Measurements from ENCODE around the gene PLEKHA7. TPM values are rescaled to one million over a fixed set of nuclear protein-coding genes. Genes with fewer than 3 reads are reported as not detected.

PLEKHA7 gene
- polyA plus RNA-seq, 1 of the 3 experiments (the other 2 are of a cell fraction), result 0.12 TPM

- no peaks in the 10 kb centered on the region for H3K79me2 ChIP-seq (ENCODE audit: insufficient read depth)
- H4K20me1 ChIP-seq (ENCODE audit: insufficient read depth), result no peaks in the 10 kb centered on the region
- no peaks in the 10 kb centered on the region for H3K27me3 ChIP-seq (ENCODE audit: insufficient read depth)
- no peak overlapping the region for H3K9ac ChIP-seq
- no peak overlapping the region for H3K4me3 ChIP-seq (ENCODE audit: low read depth in 2 of 2, low read length in 1 of 2)
- POLR2A ChIA-PET, result no interaction called here
- DNase-seq, result no peak
- peaks cover 13% of the 10 kb centered on the region for H3F3A ChIP-seq (replicated peaks; ENCODE audit: insufficient read depth)
- no peak for TF ChIP-seq EZH2phosphoT487 (IDR thresholded peaks at IDR 0.05; ENCODE audit: borderline replicate concordance, low read depth)
- no peak for TF ChIP-seq ZBTB33 (IDR thresholded peaks at IDR 0.05; ENCODE audit: borderline replicate concordance, low read depth)
- TF ChIP-seq CTCF (IDR thresholded peaks at IDR 0.05), result no peak
- no peak for TF ChIP-seq NRF1 (IDR thresholded peaks at IDR 0.05; ENCODE audit: low read depth, low read length)
- no peak for TF ChIP-seq TAF1 (IDR thresholded peaks at IDR 0.05; ENCODE audit: borderline replicate concordance, low read depth, low read length)
- no peak for TF ChIP-seq RAD21 (IDR thresholded peaks at IDR 0.05; ENCODE audit: low read length)
- TF ChIP-seq SIN3A (IDR thresholded peaks at IDR 0.05; ENCODE audit: borderline replicate concordance, low read depth, low read length), result no peak
- TF ChIP-seq GABPA (IDR thresholded peaks at IDR 0.05; ENCODE audit: low read depth), result no peak
- no peak for TF ChIP-seq SMC3 (IDR thresholded peaks at IDR 0.05; ENCODE audit: low read depth, low read length)
- TF ChIP-seq PBX3 (IDR thresholded peaks at IDR 0.05), result no peak
- 82% methylated on average over 16 of the region's 22 CpGs for WGBS (ENCODE audit: low lambda C conversion rate)
- H3K4me2 ChIP-seq, result no peak overlapping the region
- no peak overlapping the region for H3K27ac ChIP-seq (ENCODE audit: low read depth in 2 of 2, low read length in 1 of 2)
- H3K36me3 ChIP-seq (replicated peaks in 1 of 2; ENCODE audit: control insufficient read depth in 1 of 2, insufficient read depth in 2 of 2, low read length in 1 of 2), result no peaks in the 10 kb centered on the region
- H2AFZ ChIP-seq (ENCODE audit: low read depth), result no peak overlapping the region
- CTCF ChIA-PET, result interaction anchor here (1.0 to 6.3 kb wide), 7 partner anchors 7 to 1875 kb away, joined by 3 to 46 read pairs (median 14); partner anchors contain the start of gene C11orf58
- no peaks in the 10 kb centered on the region for H3K9me2 ChIP-seq
- H3K4me1 ChIP-seq (ENCODE audit: control insufficient read depth in 1 of 2, insufficient read depth in 2 of 2, low read depth in 1 of 2, low read length in 1 of 2), result peaks cover 5 to 11% of the 10 kb centered on the region in 2 experiments; a peak in 2 of 4 replicates
- H3K9me3 ChIP-seq, result no peaks in the 10 kb centered on the region
Observed at GRCh38 chr11:16783321-16783801, 230.9 kb downstream of the PLEKHA7 start.
